GM19467 (cell line): ENCODE results near the gene CASP4.
A peak's percentile ranks its signal among the peaks of the same experiment; 100 is the strongest.
"Not testable (repeated sequence)": the region's sequence is repeated elsewhere in the genome, so short reads cannot be mapped to it uniquely, and the experiment has no call there.

Experiments used
- ATAC-seq: cut with Tn5 transposase; IDR thresholded peaks from one replicate; pipeline ENCODE4 v1.9.1; 2021; ENCODE audit warnings: mild to moderate bottlenecking, moderate library complexity; ENCODE audit not compliant: unreplicated experiment

CASP4 gene

GRCh38 chr11:104957280-104957679, 11.1 kb downstream of the CASP4 start:
- no peak for ATAC-seq

- no peak for ATAC-seq
Measured at GRCh38 chr11:104956528-104956927, 11.8 kb downstream of the CASP4 start.

- ATAC-seq, result peak; percentile 90
Measured at GRCh38 chr11:104946907-104947306, 21.5 kb downstream of the CASP4 start.

- ATAC-seq, result no peak
Measured at GRCh38 chr11:104944076-104944475, 24.3 kb downstream of the CASP4 start.

- no peak for ATAC-seq
Measured at GRCh38 chr11:104943561-104943960, 24.8 kb downstream of the CASP4 start.

GRCh38 chr11:104934594-104934993, 33.8 kb downstream of the CASP4 start:
- ATAC-seq, result no peak

GRCh38 chr11:104934073-104934472, 34.3 kb downstream of the CASP4 start:
- ATAC-seq, result not testable (repeated sequence)

GRCh38 chr11:104928811-104929210, 39.6 kb downstream of the CASP4 start:
- ATAC-seq, result no peak

- ATAC-seq, result no peak
Measured at GRCh38 chr11:104926771-104927611, 41.4 kb downstream of the CASP4 start.

GRCh38 chr11:104925850-104926249, 42.5 kb downstream of the CASP4 start:
- no peak for ATAC-seq

GRCh38 chr11:104918113-104918824, 50.1 kb downstream of the CASP4 start:
- no peak for ATAC-seq

GRCh38 chr11:104917271-104918112, 50.9 kb downstream of the CASP4 start:
- ATAC-seq, result no peak

- ATAC-seq, result no peak
Measured at GRCh38 chr11:104916442-104916841, 51.9 kb downstream of the CASP4 start.

GRCh38 chr11:104912102-104912501, 56.3 kb downstream of the CASP4 start:
- ATAC-seq, result no peak

- ATAC-seq, result no peak
Measured at GRCh38 chr11:104908186-104908531, 60.2 kb downstream of the CASP4 start.

- no peak for ATAC-seq
Measured at GRCh38 chr11:104907521-104908185, 60.7 kb downstream of the CASP4 start.

GRCh38 chr11:104905271-104905670, 63.1 kb downstream of the CASP4 start:
- no peak for ATAC-seq

- ATAC-seq, result no peak
Measured at GRCh38 chr11:104899226-104899625, 69.1 kb downstream of the CASP4 start.

- ATAC-seq, result no peak
Measured at GRCh38 chr11:104898685-104899013, 69.7 kb downstream of the CASP4 start.

- no peak for ATAC-seq
Measured at GRCh38 chr11:104897891-104898684, 70.3 kb downstream of the CASP4 start, which contains the start of gene CASP12. TSS of gene CASP12 (minus strand) at chr11:104898460.
